Hepatocyte (in vitro differentiated cells): Measurements from ENCODE around the gene CSMD2.

Experiments used
- EZH2 ChIP-seq: fragments of 200-600 bp; sonication (generic); IDR thresholded peaks from 2 replicates; pipeline ENCODE4 v1.6.1; 2016; ENCODE audit warnings: antibody characterized with exemption, mild to moderate bottlenecking, borderline replicate concordance
- EZH2phosphoT487 ChIP-seq: fragments of 200-600 bp; sonication (generic); IDR thresholded peaks from one replicate; pipeline ENCODE4 v1.6.1; 2018; ENCODE audit warnings: antibody characterized with exemption, mild to moderate bottlenecking, low read depth, moderate library complexity; ENCODE audit not compliant: unreplicated experiment, severe bottlenecking
- TF ChIP-seq, protein P1 (sequence below): fragments of 200-600 bp; sonication (generic); IDR thresholded peaks from 2 replicates; pipeline ENCODE4 v1.5.1; 2016; ENCODE audit warnings: antibody characterized with exemption, mild to moderate bottlenecking; ENCODE audit not compliant: poor library complexity

DNA sequence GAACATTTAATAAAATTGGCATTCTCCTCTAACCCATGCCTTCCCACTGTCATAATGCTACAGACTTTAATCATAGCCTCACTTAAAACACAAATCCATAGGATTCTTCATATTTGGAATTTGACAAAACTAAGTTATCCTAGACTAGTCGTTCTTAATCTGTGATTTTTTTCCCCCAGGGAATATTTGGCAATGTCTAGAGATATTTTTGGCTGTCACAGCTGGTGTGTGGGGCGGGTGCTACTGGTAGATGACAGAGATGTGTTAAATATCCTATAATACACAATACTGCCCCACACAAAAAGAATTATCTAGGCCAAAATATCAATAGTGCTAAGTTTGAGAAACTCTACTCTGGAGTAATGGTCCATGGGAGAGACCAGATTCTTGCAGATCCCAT lies 396.9 kb downstream of the CSMD2 start:
- TF ChIP-seq, protein P1, sequence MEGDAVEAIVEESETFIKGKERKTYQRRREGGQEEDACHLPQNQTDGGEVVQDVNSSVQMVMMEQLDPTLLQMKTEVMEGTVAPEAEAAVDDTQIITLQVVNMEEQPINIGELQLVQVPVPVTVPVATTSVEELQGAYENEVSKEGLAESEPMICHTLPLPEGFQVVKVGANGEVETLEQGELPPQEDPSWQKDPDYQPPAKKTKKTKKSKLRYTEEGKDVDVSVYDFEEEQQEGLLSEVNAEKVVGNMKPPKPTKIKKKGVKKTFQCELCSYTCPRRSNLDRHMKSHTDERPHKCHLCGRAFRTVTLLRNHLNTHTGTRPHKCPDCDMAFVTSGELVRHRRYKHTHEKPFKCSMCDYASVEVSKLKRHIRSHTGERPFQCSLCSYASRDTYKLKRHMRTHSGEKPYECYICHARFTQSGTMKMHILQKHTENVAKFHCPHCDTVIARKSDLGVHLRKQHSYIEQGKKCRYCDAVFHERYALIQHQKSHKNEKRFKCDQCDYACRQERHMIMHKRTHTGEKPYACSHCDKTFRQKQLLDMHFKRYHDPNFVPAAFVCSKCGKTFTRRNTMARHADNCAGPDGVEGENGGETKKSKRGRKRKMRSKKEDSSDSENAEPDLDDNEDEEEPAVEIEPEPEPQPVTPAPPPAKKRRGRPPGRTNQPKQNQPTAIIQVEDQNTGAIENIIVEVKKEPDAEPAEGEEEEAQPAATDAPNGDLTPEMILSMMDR, result no peak
- TF ChIP-seq EZH2 (no peak), EZH2phosphoT487 (no peak)
